GM19240 (cell line): ENCODE results near the gene SCAPER.
"Not testable (repeated sequence)": the region's sequence is repeated elsewhere in the genome, so short reads cannot be mapped to it uniquely, and the experiment has no call there.

ENCODE experiments used
- DNase-seq: peaks from one replicate; pipeline ENCODE4 v3.0.0; 2011; ENCODE audit warnings: low spot score; ENCODE audit not compliant: insufficient read length

Gene SCAPER

DNA sequence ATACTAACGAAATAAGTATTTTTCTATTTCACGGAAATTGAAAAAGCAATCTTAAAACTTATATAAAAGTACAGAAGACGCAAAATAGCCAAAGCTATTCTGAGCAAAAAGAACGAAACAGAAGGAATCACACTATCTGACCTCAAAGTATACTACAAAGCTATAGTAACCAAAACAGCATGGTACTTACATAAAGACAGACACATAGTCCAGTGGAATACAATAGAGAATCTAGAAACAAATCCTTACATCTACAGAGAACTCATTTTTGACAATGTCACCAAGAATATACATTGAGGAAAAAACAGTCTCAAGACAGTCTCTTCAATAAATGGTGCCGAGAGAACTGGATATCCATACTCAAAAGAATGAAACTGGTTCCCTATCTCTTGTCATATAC, 322.6 kb downstream of the SCAPER start:
- no peak for DNase-seq

- no peak for DNase-seq
Observed at GRCh38 chr15:76577879-76578512, 327.1 kb downstream of the SCAPER start.

DNA sequence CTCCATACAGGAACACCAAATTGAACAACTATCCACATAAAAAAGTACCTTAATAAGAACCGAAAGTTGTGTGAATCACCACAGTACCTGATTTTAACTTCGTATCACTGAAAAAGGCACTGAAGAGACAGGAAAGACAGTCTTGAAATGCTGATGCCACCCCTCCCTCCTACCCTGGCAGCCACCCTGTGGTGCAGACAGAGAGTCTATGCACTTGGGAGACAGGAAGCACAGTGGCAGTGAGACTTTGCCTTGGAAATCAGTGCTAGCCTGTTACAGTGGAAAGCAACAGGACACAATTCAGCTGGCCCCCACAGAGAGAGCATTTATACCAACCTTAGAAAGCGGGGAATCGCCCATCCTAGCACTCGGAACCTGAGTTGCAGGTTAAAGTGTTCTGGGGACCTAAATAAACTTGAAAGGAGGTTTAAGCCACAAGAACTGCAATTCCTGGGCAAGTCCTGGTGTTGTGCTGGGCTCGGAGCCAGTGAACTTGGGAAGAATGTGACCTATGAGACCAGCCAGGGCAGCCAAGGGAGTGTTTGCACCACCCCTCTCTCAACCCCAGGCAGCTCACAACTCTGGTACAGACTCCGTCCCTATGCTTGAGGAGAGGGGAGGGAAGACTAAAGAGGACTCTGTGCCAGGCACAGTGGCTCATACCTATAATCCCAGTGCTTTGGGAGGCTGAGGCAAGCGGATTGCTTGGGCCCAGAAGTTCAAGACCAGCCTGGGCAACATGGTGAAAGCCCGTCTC, 328.4 kb downstream of the SCAPER start:
- no peak for DNase-seq

GRCh38 chr15:76575679-76576078, 329.5 kb downstream of the SCAPER start:
- DNase-seq: no peak

DNA sequence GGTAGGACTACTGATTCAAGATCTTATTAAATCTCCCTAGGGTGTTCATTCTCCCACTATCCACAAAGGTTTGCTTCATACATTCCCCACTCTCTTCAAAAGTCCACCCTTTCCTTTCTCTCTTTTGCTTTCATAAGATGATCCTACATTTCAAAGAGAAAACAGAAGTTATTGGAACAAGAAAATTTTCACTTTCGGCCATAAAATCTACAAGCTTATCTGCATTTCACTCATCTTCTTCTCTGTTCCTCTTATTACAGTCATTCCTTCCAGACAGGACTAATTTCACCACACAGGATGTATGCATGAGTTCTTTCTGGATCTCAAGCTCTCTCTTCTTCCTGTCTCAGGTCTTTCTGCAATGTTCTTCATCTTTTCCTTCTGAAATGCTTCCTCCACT, 329.9 kb downstream of the SCAPER start:
- peak; percentile 7 for DNase-seq

GRCh38 chr15:76572983-76573314, 332.2 kb downstream of the SCAPER start:
- DNase-seq: no peak

DNA sequence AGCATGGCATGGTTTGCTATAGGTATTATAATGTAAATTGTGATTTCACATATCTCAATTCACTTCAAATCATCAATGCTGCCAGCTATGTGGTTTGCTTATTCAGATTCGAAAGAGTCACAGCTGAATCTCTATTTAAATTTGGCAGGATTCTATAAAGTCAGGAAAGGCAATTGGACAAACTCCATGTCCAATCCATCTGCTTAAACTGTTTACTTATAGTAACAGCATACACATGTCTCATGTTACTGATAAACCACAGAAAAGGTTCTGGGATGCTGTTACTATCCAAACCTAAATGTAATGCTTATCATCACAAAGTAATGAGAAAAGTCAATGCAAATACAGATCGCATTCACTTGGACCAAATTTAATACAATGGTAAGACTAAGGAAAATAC, 338.9 kb downstream of the SCAPER start:
- DNase-seq: no peak

DNA sequence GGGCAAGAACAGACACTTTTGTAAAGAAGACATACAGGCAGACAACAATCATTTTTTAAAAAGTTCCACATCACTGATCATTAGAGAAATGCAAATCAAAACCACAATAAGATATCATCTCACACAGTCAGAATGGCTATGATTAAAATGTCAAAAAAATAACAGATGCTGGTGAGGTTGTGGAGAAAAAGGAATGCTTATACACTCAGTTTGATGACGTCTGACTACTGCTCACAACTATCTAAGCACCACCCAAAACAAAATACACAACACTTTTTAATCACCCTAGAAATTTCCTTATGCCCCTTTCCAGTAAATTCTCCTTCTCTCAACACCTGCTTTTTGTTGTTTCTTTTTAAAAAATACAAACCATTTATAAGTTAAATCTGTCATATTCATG, 339.8 kb downstream of the SCAPER start:
- DNase-seq: no peak

- no peak for DNase-seq
Observed at GRCh38 chr15:76555247-76555646, 349.9 kb downstream of the SCAPER start.

- DNase-seq: no peak
Observed at GRCh38 chr15:76553564-76553963, 351.6 kb downstream of the SCAPER start.

DNA sequence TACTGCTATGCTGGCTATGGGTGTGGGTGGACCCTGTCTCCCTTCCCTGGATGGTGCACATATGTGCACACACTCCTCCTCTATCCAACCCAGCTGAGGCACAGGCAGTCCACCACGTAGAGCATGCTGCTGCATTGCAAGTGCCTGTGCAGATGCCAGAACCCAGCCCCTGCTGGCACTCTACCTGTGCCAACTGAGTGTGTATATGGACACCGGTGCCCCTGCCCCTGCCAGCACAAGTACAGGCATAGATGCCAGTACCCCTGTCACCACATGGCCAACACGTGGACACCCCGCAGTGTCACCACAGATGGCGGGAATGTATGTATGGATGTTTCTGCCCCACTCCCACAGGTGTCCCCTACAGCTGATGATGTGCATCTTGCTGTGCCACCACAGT, 352.0 kb downstream of the SCAPER start:
- no peak for DNase-seq

GRCh38 chr15:76546805-76547204, 358.3 kb downstream of the SCAPER start:
- no peak for DNase-seq

- no peak for DNase-seq
Observed at GRCh38 chr15:76533995-76534394, 371.1 kb downstream of the SCAPER start.

- DNase-seq: no peak
Observed at GRCh38 chr15:76533060-76533820, 371.9 kb downstream of the SCAPER start.

DNA sequence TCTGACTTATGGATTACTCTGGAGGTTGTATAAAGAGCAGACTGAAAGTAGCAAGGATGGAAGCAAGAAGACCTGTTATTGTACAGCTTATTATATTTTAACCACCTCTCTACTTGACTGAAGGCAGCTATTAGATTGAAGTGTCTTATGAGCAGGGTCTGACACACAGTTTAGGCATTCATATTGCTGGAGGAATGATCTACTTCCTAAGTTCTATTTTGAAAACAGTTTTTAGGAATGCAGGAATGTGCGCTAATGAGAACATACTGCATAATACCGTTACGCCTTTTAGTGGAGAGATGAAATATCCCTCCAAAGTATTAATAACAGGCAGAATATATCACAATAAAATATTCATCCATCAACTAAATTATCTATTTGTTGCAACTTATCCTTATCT, 375.2 kb downstream of the SCAPER start:
- DNase-seq: no peak

DNA sequence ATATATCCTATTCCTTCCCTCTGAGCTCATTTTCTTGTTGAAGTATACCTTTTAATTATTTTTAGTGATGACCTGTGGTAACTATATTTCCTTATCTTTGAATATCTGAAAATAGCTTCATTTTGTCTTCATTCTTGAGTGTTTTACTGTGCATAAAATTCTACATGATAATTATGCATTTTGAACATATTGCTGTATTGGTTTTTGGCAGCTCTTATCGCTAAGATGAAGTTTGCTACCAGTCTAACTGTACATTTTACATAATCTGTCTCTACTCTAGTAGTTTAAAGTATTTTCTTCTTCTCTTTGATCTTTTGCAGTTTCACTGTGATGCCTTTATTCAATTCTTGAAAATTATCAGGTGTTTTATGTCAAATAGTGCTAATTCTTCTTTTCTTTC, 379.0 kb downstream of the SCAPER start:
- DNase-seq: no peak

- DNase-seq: no peak
Observed at GRCh38 chr15:76517910-76518309, 387.2 kb downstream of the SCAPER start.

DNA sequence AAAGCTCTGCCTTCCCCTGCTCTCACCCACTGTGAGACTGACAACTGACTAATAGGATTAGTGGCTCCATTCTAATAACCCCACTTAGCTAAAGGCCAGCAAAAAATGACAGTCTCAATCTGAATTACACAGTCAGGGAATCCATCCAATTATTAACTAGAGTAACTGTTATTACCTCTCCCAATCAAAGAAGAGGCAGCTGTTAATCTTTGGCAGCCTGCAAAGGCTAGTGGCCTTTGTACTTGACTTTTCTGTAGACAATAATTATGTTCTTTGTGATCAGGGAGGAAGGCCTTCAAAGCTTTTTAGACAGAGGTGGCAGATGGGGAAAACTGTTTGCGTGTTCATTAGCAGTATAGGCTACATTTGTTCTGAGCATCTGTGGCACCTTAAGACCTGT, 390.9 kb downstream of the SCAPER start:
- no peak for DNase-seq

GRCh38 chr15:76512971-76513370, 392.2 kb downstream of the SCAPER start:
- DNase-seq: no peak

GRCh38 chr15:76510663-76511062, 394.5 kb downstream of the SCAPER start:
- not testable (repeated sequence) for DNase-seq

GRCh38 chr15:76503804-76504203, 401.3 kb downstream of the SCAPER start:
- DNase-seq: no peak

DNA sequence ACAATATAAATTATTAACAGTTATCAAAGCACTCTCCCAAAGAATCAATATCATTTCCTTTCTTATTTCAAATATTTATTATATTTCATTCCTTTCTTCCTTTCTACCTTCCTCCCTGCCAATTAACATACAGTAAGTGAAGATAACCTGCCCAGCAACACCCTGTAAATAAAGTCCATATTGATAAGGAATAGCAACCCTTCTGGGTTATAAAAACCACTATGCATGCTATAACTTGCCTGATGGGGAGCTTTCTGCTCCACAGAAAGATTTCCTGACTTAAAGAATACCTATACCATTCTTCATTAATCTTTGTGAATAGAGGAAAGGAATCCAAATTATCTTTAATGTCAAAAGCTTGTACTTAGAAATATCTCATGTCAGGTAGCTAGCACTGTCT, 402.0 kb downstream of the SCAPER start:
- DNase-seq: no peak

GRCh38 chr15:76502678-76503077, 402.5 kb downstream of the SCAPER start:
- no peak for DNase-seq
